Activated effector memory CD4-positive, alpha-beta T cell treated with anti-CD3 and anti-CD28 coated beads, Interleukin-2, amount 50 U/mL, for 16 hours (primary cell): Measurements from ENCODE around the gene FMN1.

Experiments
- DNase-seq: peaks from one replicate; pipeline ENCODE4 v3.0.0-alpha.2; 2020

The FMN1 gene

DNA sequence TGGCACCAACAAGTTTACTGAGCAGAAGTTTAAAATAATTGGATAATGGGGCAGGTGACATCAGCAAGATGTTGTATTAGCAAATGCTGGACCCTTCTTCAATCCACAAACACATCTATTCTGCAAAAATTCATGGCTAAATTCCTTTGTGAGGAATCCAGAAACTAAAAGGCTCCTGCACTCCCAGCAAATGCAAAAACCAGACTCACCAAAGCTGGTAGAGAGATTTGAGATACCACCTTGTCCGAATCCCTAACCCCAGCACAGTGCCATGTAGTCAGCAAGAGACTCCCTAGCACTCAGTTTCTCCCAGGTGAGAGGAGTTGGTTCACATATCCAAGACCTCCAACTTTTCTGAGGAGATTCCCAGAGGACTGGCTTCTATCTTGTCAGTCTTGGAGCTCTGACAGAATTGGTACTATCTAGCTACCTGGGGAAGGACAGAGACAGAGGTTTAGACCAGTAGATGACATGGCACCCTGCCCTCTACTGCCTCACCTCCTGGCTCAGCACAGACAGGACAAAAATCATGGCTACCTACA is 454.9 kb downstream of the FMN1 start:
- DNase-seq, result no peak

DNA sequence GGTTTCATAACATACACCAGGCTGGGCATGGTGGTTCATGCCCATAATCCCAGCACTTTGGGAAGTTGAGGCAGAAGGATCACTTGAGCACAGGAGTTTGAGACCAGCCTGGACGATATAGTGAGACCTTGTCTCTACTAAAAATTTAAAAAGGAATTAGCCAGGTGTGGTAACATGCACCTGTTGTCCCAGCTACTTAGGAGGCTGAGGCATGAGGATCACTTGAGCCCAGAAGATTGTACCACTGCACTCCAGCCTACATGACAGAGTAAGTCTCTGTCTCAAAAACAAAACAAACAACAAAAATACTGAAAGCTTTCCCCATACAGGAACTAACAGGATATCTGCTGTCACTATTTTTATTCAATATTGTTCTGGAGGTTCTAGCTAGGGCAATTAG is 455.8 kb downstream of the FMN1 start:
- DNase-seq, result no peak

- no peak for DNase-seq
These were observed 457.2 kb downstream of the FMN1 start for GRCh38 chr15:32737304-32737703.

DNA sequence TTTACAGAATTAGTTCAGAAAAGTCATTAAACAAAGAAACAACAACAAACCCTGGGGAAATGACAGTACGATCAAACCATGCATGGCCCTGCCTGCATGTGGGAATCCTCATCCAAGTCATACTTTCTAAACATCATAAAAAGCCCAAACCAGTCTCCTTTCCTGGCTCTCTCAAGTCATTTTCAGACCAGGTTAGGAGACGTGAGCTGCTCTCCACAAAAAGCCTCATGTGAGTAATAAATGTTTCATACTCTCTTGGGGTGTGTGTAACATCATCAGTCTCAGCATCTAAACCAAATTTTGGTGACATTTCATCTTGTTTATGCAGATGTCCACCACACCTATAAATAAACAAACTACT is 457.8 kb downstream of the FMN1 start:
- DNase-seq, result no peak

- no peak for DNase-seq
These were observed 458.4 kb downstream of the FMN1 start for GRCh38 chr15:32735989-32736700.

GRCh38 chr15:32733281-32733680 is 461.2 kb downstream of the FMN1 start:
- no peak for DNase-seq

- no peak for DNase-seq
These were observed 461.8 kb downstream of the FMN1 start for GRCh38 chr15:32732574-32733157.

- no peak for DNase-seq
These were observed 463.5 kb downstream of the FMN1 start for GRCh38 chr15:32730677-32731654.

DNA sequence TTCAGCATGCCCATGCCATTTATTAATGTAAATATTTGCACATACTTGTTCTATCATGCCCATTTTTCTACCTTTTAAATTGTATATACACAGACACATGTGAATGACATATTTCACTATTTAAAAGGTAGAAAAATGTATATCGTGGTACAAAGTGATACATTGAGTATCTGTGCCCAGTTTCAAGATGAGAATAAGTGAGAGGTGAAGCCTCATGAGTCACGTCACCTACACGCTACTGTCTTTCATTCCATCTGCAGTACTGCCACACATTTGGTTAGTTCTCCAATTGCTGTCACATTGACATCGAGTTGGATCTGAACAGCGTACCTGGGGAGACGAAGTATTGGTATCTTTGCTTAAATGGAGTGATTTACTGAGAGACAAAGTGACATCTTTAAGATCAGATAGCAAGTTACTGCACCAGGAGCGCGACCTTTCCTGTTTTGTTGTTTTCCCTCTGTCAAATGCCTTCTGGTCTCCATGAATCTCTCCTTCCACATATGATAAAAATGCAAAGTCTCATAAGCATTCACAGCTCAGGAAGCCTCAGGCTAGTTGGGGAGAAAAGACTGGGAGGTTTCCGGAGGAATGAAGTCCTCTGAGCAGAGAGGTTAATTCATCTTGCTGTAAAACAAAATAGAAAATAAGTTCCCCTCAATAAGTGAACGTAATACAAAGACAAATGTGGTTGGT is 464.7 kb downstream of the FMN1 start:
- DNase-seq, result no peak

- no peak for DNase-seq
These were observed 471.2 kb downstream of the FMN1 start for GRCh38 chr15:32723171-32723948.

DNA sequence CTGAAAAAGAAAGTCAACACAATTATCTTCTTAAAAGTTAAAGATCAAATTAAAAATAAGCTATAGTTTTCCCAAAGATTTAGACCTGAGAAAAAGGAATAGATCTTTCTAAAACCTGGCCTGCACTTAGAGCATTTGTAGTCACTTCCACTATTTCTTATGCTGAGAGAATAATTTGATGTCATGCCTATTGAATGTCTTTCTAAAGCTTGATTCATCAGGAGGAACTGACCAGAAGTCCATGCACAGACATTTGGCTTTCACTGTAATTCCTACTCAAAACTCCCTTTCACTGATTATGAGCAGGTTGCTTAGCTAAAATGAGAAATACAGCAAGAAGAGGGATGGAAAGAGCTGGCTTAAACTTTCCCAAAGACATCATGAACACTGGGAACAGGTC is 472.4 kb downstream of the FMN1 start:
- no peak for DNase-seq

- no peak for DNase-seq
These were observed 472.9 kb downstream of the FMN1 start for GRCh38 chr15:32721596-32721995.

DNA sequence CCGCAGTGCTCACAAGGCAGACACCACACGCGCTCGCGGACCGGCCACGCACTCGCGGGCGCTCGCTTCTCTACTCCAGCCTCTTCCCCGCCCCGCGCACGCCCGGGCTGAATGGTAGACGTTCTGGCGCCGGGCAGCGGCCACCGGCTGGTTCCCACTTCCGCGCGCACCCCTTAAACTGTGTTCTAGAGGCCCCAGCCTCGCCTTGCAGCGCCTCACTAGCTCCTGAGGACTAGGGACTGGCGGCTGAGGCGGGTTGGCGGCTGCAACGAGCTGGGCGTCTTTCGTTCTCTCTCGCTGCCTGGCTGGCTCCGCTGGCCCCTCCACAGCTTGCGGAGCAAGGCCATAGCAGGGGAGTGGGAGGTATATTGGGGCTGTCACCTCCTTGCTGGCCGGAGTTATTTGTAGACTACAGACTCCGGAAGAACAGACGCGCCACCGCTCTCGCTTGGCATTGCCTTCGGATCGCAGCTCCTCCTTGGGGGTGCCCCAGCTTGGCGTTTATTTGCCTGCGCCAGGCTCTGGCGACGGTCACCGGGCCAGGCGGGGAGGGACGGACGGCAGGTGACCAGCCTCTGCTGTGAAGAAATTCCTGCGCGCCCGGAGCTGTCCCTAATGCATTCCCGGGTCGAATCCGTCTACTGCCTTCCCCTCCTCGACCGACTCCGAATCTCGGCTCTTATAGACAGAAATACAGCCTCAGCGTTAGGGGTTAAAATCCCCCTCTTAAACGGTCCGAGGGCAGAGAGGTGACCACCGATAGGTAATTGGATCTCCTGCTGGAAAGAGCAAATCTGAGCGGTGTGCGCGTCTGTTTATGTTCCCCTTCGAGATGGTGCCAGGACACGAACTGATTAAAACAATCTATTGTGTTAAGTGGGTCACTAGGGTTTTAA is 475.4 kb downstream of the FMN1 start:
- no peak for DNase-seq

DNA sequence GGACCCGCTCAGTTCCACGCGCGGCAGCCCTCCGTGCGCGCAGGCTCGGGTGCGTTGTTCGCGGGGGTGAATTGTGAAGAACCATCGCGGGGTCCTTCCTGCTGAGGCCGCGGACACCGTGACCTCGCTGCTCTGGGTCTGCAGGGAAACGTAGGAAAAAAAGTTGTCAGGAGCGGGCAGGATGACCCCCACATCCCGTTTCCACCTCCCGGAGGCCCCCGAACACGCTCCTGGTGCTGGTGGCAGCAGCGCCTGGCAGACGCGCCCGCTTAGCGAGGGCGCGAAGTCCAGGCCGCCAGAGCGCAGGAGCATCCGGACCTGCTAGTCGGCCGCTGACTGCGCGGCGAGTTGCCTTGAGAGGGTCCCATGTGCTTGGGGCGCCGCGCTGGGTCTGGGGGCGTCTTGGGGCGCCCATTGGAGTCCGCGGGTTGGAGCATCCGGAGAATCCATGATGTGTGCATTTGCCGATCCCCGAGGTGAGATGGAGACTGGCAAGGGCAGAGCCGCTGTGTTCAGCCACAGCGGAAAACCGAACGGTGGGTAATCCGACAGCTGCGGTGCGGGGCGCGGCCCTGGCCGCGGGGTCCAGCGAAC is 476.2 kb downstream of the FMN1 start:
- DNase-seq, result no peak

- no peak for DNase-seq
These were observed 476.9 kb downstream of the FMN1 start, which contains the start of gene GREM1 for GRCh38 chr15:32717426-32718226. Gene GREM1, plus strand, starts transcription at chr15:32718004. Its CDS starts 12,687 bp downstream, at chr15:32730691.

DNA sequence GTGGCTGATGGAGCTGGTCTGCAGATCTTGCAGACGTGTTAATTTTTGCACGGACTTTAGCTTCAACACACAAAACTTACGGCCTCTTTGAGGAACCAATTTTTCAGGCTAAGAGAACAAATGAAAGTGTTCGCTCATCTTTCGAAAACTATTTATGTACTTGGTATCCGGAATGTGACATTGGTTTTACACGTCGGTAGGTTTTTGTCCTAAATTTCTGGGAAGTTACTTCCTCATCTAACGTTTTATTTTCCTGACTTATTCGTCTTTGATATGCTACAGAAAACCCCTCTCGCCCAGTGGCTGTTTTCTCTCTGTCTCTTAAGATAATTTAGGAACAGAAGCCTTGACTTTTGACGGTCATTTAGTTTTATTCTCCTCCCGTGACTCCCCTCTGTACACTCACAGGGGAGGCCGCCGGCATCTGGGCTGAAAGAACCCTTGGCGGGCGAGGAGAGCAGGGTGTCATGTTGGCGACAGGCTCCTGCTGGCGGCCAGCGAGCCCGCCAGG is 477.5 kb downstream of the FMN1 start:
- DNase-seq, result no peak

GRCh38 chr15:32716216-32716914 is 478.1 kb downstream of the FMN1 start:
- no peak for DNase-seq
